CD4-positive, alpha-beta T cell treated with Interleukin-1 beta for 1 hour (primary cell): ENCODE results near the gene ALOX5AP.

Experiments
- DNase-seq, 2 donors: peaks; one replicate each; pipeline ENCODE4 v3.0.0-alpha.2; 2020 to 2022

The ALOX5AP gene

GRCh38 chr13:30739237-30739528, 3.8 kb downstream of the ALOX5AP start:
- DNase-seq = no peak

GRCh38 chr13:30739761-30740642, 4.7 kb downstream of the ALOX5AP start:
- DNase-seq = peak; percentile 43 to 68

GRCh38 chr13:30742901-30743300, 7.6 kb downstream of the ALOX5AP start:
- DNase-seq = no peak

- no peak for DNase-seq
These were observed 8.1 kb downstream of the ALOX5AP start for GRCh38 chr13:30743319-30744055.

- peak; percentile 85 to 89 for DNase-seq
These were observed 8.8 kb downstream of the ALOX5AP start for GRCh38 chr13:30744056-30744680.

- DNase-seq = no peak
These were observed 9.3 kb downstream of the ALOX5AP start for GRCh38 chr13:30744681-30745077.

GRCh38 chr13:30745906-30746686, 10.8 kb downstream of the ALOX5AP start:
- DNase-seq = peak in 1 of 2 donors; percentile 36

- no peak for DNase-seq
These were observed 11.4 kb downstream of the ALOX5AP start for GRCh38 chr13:30746791-30747190.

GRCh38 chr13:30747845-30748244, 12.5 kb downstream of the ALOX5AP start:
- DNase-seq = peak in 1 of 2 donors; percentile 39

GRCh38 chr13:30748717-30749116, 13.4 kb downstream of the ALOX5AP start:
- DNase-seq = no peak

- DNase-seq = no peak
These were observed 14.7 kb downstream of the ALOX5AP start for GRCh38 chr13:30750036-30750435.

- DNase-seq = no peak
These were observed 16.0 kb downstream of the ALOX5AP start for GRCh38 chr13:30751183-30751933.

GRCh38 chr13:30752201-30752797, 17.0 kb downstream of the ALOX5AP start:
- no peak for DNase-seq

- no peak for DNase-seq
These were observed 17.8 kb downstream of the ALOX5AP start for GRCh38 chr13:30753030-30753616.

GRCh38 chr13:30755678-30756077, 20.3 kb downstream of the ALOX5AP start:
- DNase-seq = no peak

GRCh38 chr13:30757026-30757742, 21.8 kb downstream of the ALOX5AP start:
- no peak for DNase-seq

GRCh38 chr13:30759748-30760147, 24.4 kb downstream of the ALOX5AP start:
- no peak for DNase-seq

GRCh38 chr13:30762643-30763042, 27.3 kb downstream of the ALOX5AP start:
- no peak for DNase-seq

- no peak for DNase-seq
These were observed 28.6 kb downstream of the ALOX5AP start for GRCh38 chr13:30763786-30764413.

- no peak for DNase-seq
These were observed 30.9 kb downstream of the ALOX5AP start for GRCh38 chr13:30766231-30766630.
